ENCODE data around the gene RBM48.

- TF ChIP-seq POLR2A (IDR thresholded peaks at IDR 0.05) (no peak), CTCF (IDR thresholded peaks at IDR 0.05) (no peak)
Measured at GRCh38 chr7:92504563-92504962, 24.0 kb upstream of the RBM48 start.

Data from uterus (tissue), 2 donors.